SK-N-MC (cell line): ENCODE results near the gene HOXB5.

Source experiments
- EZH2 ChIP-seq: fragments of 200-600 bp; sonication (generic); IDR thresholded peaks from one replicate; pipeline ENCODE4 v1.6.1; 2017; ENCODE audit warnings: antibody characterized with exemption
- FOXP2 ChIP-seq: optimal IDR thresholded peaks from 2 replicates; pipeline ENCODE3; 2011; ENCODE audit warnings: mild to moderate bottlenecking, moderate library complexity; ENCODE audit not compliant: insufficient read depth; ENCODE audit errors: extremely low read length, control extremely low read depth
- POLR2AphosphoS5 ChIP-seq: IDR thresholded peaks from 2 replicates; pipeline ENCODE4 v1.6.1; 2012; ENCODE audit warnings: mild to moderate bottlenecking, low read depth, low read length, borderline replicate concordance

DNA sequence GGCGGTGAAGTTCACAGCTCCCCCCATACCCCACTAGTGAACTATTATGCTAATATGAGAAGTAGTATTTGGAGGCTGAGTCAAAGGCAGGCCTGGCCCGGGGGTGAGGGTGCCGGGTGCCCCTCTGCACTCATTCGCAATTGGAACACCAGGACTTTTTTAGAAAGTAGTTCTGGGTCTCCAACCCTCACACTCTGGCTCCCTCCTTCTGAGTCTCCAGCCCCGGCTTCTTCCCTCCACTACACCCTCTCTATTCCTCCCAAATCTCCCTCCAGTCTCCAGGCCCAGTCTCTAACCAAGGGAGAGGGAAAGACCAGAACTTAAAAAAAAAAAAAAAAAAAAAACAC, 37.4 kb downstream of the HOXB5 start:
- TF ChIP-seq EZH2 (no peak), POLR2AphosphoS5 (no peak), FOXP2 (no peak)
